ENCODE data around the gene FTO. TPM values are rescaled to one million over a fixed set of nuclear protein-coding genes. Genes with fewer than 3 reads are reported as not detected.

Gene FTO
- total RNA-seq, 6 experiments from 2014 or later: 93.7 to 107 (median 105) TPM

GRCh38 chr16:54015147-54015546, 311.2 kb downstream of the FTO start:
- H3K9me3 Mint-ChIP-seq: no peaks in the 10 kb centered on the region
- H3K4me1 Mint-ChIP-seq (ENCODE audit: low read depth): no peaks in the 10 kb centered on the region
- no peak overlapping the region for H3K27ac Mint-ChIP-seq
- no peak for TF ChIP-seq CTCF (IDR thresholded peaks at IDR 0.05)
- no peak overlapping the region for H3K4me3 Mint-ChIP-seq
- H3K36me3 Mint-ChIP-seq (ENCODE audit: low read depth): peaks cover 30% of the 10 kb centered on the region
- no peaks in the 10 kb centered on the region for H3K27me3 Mint-ChIP-seq (ENCODE audit: insufficient read depth)
- DNase-seq: no peak

GRCh38 chr16:54022362-54022761, 318.4 kb downstream of the FTO start:
- no peaks in the 10 kb centered on the region for H3K9me3 Mint-ChIP-seq
- no peak overlapping the region for H3K27ac Mint-ChIP-seq
- H3K27me3 Mint-ChIP-seq (ENCODE audit: insufficient read depth): no peaks in the 10 kb centered on the region
- H3K36me3 Mint-ChIP-seq (ENCODE audit: low read depth): peaks cover 5% of the 10 kb centered on the region; the same call in 1 of the 2 replicates
- no peak for DNase-seq
- TF ChIP-seq CTCF (IDR thresholded peaks at IDR 0.05): no peak
- H3K4me3 Mint-ChIP-seq: no peak overlapping the region
- H3K4me1 Mint-ChIP-seq (ENCODE audit: low read depth): peaks cover 16% of the 10 kb centered on the region

DNA sequence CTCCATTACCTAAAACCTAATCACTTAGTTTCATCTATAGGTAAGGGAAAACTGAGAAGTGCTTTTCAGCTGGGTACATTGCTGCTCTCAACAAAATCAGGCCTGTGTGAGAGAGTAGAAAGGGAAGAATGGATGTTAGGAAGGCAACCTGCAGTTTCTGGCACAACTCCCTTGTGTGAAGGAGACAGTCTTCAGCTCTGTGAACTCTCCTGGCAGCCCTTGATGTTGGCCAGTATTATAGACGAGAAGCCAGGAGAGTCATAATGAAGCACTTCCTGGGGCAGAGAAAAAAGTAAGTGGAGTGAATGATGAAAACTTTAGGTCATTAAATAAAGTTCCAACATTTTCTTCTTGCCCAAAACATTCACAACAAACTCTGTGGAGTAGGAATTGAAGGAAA, 322.5 kb downstream of the FTO start:
- Mint-ChIP-seq H3K36me3 (ENCODE audit: low read depth) (peaks cover 20% of the 10 kb centered on the region), H3K4me1 (ENCODE audit: low read depth) (peaks cover 32% of the 10 kb centered on the region), H3K27me3 (ENCODE audit: insufficient read depth) (no peaks in the 10 kb centered on the region), H3K9me3 (peaks cover 12% of the 10 kb centered on the region), H3K4me3 (peak overlapping the region; percentile 38), H3K27ac (peak overlapping the region; percentile 81)
- DNase-seq: peak; percentile 4
- TF ChIP-seq CTCF (IDR thresholded peaks at IDR 0.05): no peak

- Mint-ChIP-seq H3K9me3 (peaks cover 14% of the 10 kb centered on the region), H3K27ac (peak overlapping the region; percentile 81)
These were observed 323.1 kb downstream of the FTO start for GRCh38 chr16:54027062-54027461.

GRCh38 chr16:54027558-54027957, 323.6 kb downstream of the FTO start:
- Mint-ChIP-seq H3K27me3 (ENCODE audit: insufficient read depth) (no peaks in the 10 kb centered on the region; the same call in 1 of the 2 replicates), H3K4me1 (ENCODE audit: low read depth) (peaks cover 34% of the 10 kb centered on the region), H3K36me3 (ENCODE audit: low read depth) (peaks cover 30% of the 10 kb centered on the region), H3K4me3 (peak overlapping the region; percentile 83), H3K27ac (peak overlapping the region; percentile 81), H3K9me3 (peaks cover 15% of the 10 kb centered on the region)
- no peak for DNase-seq
- no peak for TF ChIP-seq CTCF (IDR thresholded peaks at IDR 0.05)

More at GRCh38 chr16:54027062-54027461, 323.1 kb downstream of the FTO start:
- Mint-ChIP-seq H3K4me3 (peak overlapping the region; percentile 83), H3K36me3 (ENCODE audit: low read depth) (peaks cover 26% of the 10 kb centered on the region), H3K27me3 (ENCODE audit: insufficient read depth) (no peaks in the 10 kb centered on the region), H3K4me1 (ENCODE audit: low read depth) (peaks cover 34% of the 10 kb centered on the region)
- peak; percentile 72 for DNase-seq
- no peak for TF ChIP-seq CTCF (IDR thresholded peaks at IDR 0.05)

DNA sequence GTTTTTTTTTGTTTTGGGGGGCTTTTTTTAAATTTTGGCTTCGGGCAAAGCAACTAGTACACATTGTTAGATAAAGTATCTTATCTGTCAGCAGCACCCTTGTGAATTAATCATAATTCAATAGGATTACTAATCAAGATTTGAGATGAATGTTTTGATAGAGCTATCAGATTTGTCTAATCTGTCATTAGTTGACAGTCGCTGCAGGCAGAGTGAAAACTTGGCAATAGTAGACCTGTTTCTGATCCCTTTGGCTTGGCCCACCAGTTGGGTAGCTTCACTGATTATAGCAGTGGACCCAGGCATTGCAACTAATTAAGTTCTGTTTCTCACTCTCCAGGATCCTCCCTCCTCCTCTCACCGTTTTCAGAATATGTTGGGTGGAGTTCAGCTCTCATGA, 324.0 kb downstream of the FTO start:
- TF ChIP-seq CTCF (IDR thresholded peaks at IDR 0.05): no peak

More for the DNA sequence above, 324.0 kb downstream of the FTO start:
- Mint-ChIP-seq H3K36me3 (ENCODE audit: low read depth) (peaks cover 34% of the 10 kb centered on the region), H3K4me3 (peak overlapping the region; percentile 83), H3K9me3 (peaks cover 19% of the 10 kb centered on the region), H3K4me1 (ENCODE audit: low read depth) (peaks cover 34% of the 10 kb centered on the region), H3K27ac (peak overlapping the region; percentile 81), H3K27me3 (ENCODE audit: insufficient read depth) (no peaks in the 10 kb centered on the region; the same call in 1 of the 2 replicates)
- DNase-seq: no peak

Measured in HFFc6 (cell line).